ENCODE measurements around the gene GDF10.

GRCh38 chr10:47298715-47299114, 1.3 kb upstream of the GDF10 start:
- no peak for TF ChIP-seq CTCF (IDR thresholded peaks at IDR 0.05)
- TF ChIP-seq POLR2A (IDR thresholded peaks at IDR 0.05), result no peak
